Activated T-cell treated with anti-CD3 and anti-CD28 coated beads, Interleukin-2, amount 50 U/mL, for 4 hours (primary cell): Measurements from ENCODE around the gene UQCR11. TPM values are rescaled to one million over a fixed set of nuclear protein-coding genes. Genes with fewer than 3 reads are reported as not detected.

Experiments used
- ATAC-seq, 2 donors: fragments of 200-7000 bp; cut with Tn5 transposase; one replicate each; pipeline ENCODE4 v1.10.0; 2021
- DNase-seq: peaks from one replicate; pipeline ENCODE4 v3.0.0-alpha.2; 2020
- H3K27me3 Mint-ChIP-seq: one replicate; pipeline ENCODE4 v1.8.0; 2021; ENCODE audit warnings: low read depth, mixed read lengths
- H3K36me3 Mint-ChIP-seq: one replicate; pipeline ENCODE4 v1.8.0; 2022; ENCODE audit warnings: mixed read lengths; ENCODE audit not compliant: insufficient read depth
- H3K4me1 Mint-ChIP-seq: one replicate; pipeline ENCODE4 v1.8.0; 2021; ENCODE audit warnings: low read depth, mixed read lengths
- H3K4me3 Mint-ChIP-seq: one replicate; pipeline ENCODE4 v1.8.0; 2021; ENCODE audit warnings: mild to moderate bottlenecking, moderate library complexity, mixed read lengths
- H3K9me3 Mint-ChIP-seq: one replicate; pipeline ENCODE4 v1.8.0; 2021; ENCODE audit warnings: mixed read lengths
- total RNA-seq, 3 donors: library from RNA; stranded (reverse); gene quantifications; one replicate each; pipeline ENCODE4 v1.2.1, GENCODE V29; 2021

The UQCR11 gene
- total RNA-seq, 3 donors from 2014 or later: 226 to 252 (median 250) TPM

- no peak for DNase-seq
- H3K4me3 Mint-ChIP-seq: no peak overlapping the region
- no peaks in the 10 kb centered on the region for H3K9me3 Mint-ChIP-seq
- peaks cover 4% of the 10 kb centered on the region for H3K4me1 Mint-ChIP-seq
- H3K36me3 Mint-ChIP-seq: no peaks in the 10 kb centered on the region
- ATAC-seq: peak; percentile 2 to 14
- peaks cover 5% of the 10 kb centered on the region for H3K27me3 Mint-ChIP-seq
Measured at GRCh38 chr19:1566392-1567115, 38.7 kb downstream of the UQCR11 start.

DNA sequence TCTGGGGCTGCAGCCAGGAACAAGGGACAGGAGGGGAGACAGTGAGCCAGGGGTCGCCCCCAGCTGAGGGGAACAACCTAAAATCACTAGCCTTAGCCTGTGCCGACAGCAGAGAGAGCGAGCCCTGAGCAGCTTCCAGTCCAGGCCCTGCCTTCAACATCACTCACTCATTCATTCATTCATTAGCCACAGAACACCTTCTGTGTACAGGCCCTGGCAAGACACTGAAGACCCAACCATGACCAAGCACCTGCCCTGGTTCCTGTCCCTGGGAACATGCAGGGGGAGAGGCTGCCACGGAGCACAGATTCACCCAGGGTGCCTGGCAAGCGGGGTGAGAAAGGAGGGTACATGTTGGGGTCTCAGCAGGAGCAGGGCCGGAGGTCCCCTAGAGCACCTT is 42.0 kb downstream of the UQCR11 start:
- H3K9me3 Mint-ChIP-seq: no peaks in the 10 kb centered on the region
- ATAC-seq: no peak
- H3K27me3 Mint-ChIP-seq: no peaks in the 10 kb centered on the region
- no peaks in the 10 kb centered on the region for H3K36me3 Mint-ChIP-seq
- no peak overlapping the region for H3K4me3 Mint-ChIP-seq
- H3K4me1 Mint-ChIP-seq: no peaks in the 10 kb centered on the region
- DNase-seq: no peak

DNA sequence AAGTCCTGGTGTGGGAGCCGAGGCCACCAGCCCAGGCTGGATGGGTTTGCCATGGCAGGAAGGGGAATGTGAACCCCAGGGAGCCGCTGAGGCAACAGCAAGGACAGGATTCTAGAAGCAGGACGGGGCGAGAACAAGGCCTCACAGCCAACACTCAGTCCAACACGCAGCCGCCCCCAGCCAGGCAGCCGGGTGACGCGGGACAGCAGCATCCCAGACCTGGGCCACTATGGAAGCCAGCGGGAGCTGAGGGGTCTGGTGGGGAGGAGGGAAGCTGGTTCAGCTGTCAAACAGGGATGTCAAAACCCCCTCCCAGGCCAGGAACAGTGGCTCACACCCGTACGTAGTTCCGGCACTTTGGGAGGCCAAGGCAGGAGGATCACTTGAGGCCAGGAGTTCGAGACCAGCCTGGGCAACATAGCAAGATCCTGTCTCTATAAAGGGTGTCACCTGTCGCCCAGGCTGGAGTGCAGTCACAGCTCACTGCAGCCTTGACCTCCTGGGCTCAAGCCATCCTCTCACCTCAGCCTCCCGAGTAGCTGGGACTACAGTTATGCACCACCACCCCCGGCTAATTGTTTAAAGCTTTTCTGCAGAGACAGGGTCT is 43.9 kb downstream of the UQCR11 start:
- no peaks in the 10 kb centered on the region for H3K36me3 Mint-ChIP-seq
- H3K27me3 Mint-ChIP-seq: no peaks in the 10 kb centered on the region
- no peak overlapping the region for H3K4me3 Mint-ChIP-seq
- H3K4me1 Mint-ChIP-seq: no peaks in the 10 kb centered on the region
- no peaks in the 10 kb centered on the region for H3K9me3 Mint-ChIP-seq
- DNase-seq (no peak), ATAC-seq (no peak)

DNA sequence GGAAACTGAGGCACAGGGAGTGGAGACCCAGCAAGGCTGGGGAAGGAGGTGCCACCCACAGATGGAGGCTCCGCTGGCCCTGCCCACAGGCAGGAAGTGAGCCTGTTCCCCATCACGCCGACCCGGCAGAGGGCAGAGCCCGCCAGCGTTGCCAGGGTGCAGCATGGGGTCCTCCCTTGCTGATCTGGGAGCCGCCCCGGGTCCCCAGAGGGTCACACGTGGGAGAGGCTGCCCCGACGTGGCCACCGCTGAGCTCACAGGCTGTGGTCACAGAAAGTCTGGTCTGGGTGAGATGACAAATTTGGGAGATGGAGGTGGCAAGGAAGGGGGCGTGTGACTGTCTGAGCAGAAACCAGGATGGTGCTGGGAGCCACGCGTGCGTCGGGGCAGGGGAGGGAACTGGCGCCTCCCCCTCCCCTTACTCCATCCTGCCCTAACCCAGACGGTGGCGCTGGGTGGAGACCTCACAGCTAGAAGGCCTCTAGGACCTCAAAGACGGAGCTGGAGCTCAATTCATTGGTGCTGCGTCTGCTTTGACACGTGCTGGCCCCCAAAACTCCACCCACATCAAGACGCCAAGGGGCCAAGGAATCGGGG is 44.9 kb downstream of the UQCR11 start:
- Mint-ChIP-seq H3K36me3 (no peaks in the 10 kb centered on the region), H3K27me3 (no peaks in the 10 kb centered on the region), H3K4me1 (no peaks in the 10 kb centered on the region), H3K9me3 (no peaks in the 10 kb centered on the region), H3K4me3 (no peak overlapping the region)
- ATAC-seq: no peak
- DNase-seq: no peak

GRCh38 chr19:1558552-1558951 is 46.7 kb downstream of the UQCR11 start:
- Mint-ChIP-seq H3K4me1 (no peaks in the 10 kb centered on the region), H3K27me3 (no peaks in the 10 kb centered on the region), H3K36me3 (no peaks in the 10 kb centered on the region), H3K9me3 (no peaks in the 10 kb centered on the region), H3K4me3 (no peak overlapping the region)
- DNase-seq (no peak), ATAC-seq (no peak)

GRCh38 chr19:1556390-1557070 is 48.7 kb downstream of the UQCR11 start:
- Mint-ChIP-seq H3K9me3 (no peaks in the 10 kb centered on the region), H3K4me3 (no peak overlapping the region), H3K27me3 (peaks cover 6% of the 10 kb centered on the region), H3K4me1 (no peaks in the 10 kb centered on the region), H3K36me3 (no peaks in the 10 kb centered on the region)
- DNase-seq: no peak
- ATAC-seq: no peak

- Mint-ChIP-seq H3K4me3 (no peak overlapping the region), H3K4me1 (no peaks in the 10 kb centered on the region)
- ATAC-seq: no peak
Measured at GRCh38 chr19:1555487-1556389, 49.5 kb downstream of the UQCR11 start.

GRCh38 chr19:1554968-1555367 is 50.3 kb downstream of the UQCR11 start:
- Mint-ChIP-seq H3K9me3 (no peaks in the 10 kb centered on the region), H3K4me3 (no peak overlapping the region), H3K27me3 (peaks cover 9% of the 10 kb centered on the region), H3K36me3 (no peaks in the 10 kb centered on the region), H3K4me1 (no peaks in the 10 kb centered on the region)
- DNase-seq (no peak), ATAC-seq (no peak)

More at GRCh38 chr19:1555487-1556389, 49.5 kb downstream of the UQCR11 start:
- Mint-ChIP-seq H3K27me3 (peaks cover 9% of the 10 kb centered on the region), H3K36me3 (no peaks in the 10 kb centered on the region), H3K9me3 (no peaks in the 10 kb centered on the region)
- DNase-seq: no peak

DNA sequence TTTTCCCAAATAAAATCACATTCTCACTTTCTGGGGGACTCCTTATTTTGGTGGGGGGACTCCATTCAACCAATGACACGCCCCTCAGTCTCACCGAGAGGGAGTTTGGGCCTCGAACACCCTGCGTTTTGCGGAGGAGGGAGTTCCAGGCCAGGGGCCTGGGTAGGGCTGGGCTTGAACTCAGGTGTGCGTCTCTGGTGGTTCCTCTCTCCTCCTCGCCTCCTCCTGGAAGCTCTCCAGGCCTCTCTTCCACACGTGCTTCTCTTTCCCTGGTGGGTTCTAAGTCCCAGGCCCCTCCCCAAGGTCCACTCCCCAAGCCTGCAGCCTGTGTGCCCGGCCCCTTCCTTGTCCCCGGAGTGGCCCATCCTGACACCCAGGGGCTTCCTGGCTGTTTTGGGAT is 51.8 kb downstream of the UQCR11 start:
- H3K9me3 Mint-ChIP-seq: no peaks in the 10 kb centered on the region
- peaks cover 9% of the 10 kb centered on the region for H3K27me3 Mint-ChIP-seq
- no peaks in the 10 kb centered on the region for H3K36me3 Mint-ChIP-seq
- no peak overlapping the region for H3K4me3 Mint-ChIP-seq
- DNase-seq: no peak
- H3K4me1 Mint-ChIP-seq: no peaks in the 10 kb centered on the region
- no peak for ATAC-seq

- Mint-ChIP-seq H3K27me3 (peaks cover 13% of the 10 kb centered on the region), H3K9me3 (no peaks in the 10 kb centered on the region), H3K4me1 (no peaks in the 10 kb centered on the region), H3K4me3 (no peak overlapping the region), H3K36me3 (no peaks in the 10 kb centered on the region)
- DNase-seq (no peak), ATAC-seq (no peak)
Measured at GRCh38 chr19:1551068-1552040, 53.9 kb downstream of the UQCR11 start.

DNA sequence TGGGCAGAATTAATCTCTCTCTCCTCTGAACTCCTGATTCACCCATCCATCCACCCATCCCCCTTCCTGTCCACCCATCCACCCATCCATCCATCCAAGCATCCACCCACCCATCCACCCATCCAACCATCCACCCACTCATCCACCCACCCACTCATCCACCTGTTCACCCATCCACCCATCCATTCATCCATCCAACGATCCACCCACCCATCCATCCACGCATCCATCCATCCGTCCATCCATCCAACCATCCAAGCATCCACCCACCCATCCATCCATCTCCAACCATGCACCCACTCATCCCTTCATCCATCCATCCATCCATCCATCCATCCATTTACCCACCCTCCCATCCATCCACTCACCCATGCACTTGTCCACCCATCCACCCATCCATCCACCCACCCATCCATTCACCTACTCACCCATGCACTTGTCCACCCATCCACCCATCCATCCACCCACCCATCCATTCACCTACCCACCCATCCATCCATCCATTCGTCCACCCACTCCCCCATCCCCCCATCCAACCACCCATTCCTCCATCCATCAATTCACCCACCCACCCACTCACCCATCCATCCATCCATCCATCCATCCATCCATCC is 55.8 kb downstream of the UQCR11 start:
- Mint-ChIP-seq H3K27me3 (peaks cover 27% of the 10 kb centered on the region), H3K36me3 (no peaks in the 10 kb centered on the region), H3K9me3 (no peaks in the 10 kb centered on the region), H3K4me1 (peaks cover 2% of the 10 kb centered on the region), H3K4me3 (no peak overlapping the region)
- no peak for DNase-seq
- ATAC-seq: no peak
